PC-3 (cell line): ENCODE data around the gene CEP104. TPM values are rescaled to one million over a fixed set of nuclear protein-coding genes. Genes with fewer than 3 reads are reported as not detected.
A peak's percentile ranks its signal among the peaks of the same experiment; 100 is the strongest.

Experiments used
- ATAC-seq: fragments of 200-7000 bp; cut with Tn5 transposase; 2 replicates; pipeline ENCODE4 v1.9.1; 2020; ENCODE audit warnings: mild to moderate bottlenecking, moderate library complexity
- BruUV-seq: library from RNA; stranded (reverse); fragments of 400-500 nt; replicated peaks from 2 replicates; lab custom pipeline; 2021; lab: Mats Ljungman, UMichigan
- CTCF ChIA-PET: fragments of 300-600 bp; sonication (Branson Sonifier 250); formaldehyde crosslinking; loops from one replicate; lab custom pipeline; 2022; ENCODE audit warnings: antibody characterized with exemption; lab: Charles Lee
- POLR2A ChIA-PET: fragments of 300-600 bp; sonication (Branson Sonifier 250); formaldehyde crosslinking; loops from one replicate; lab custom pipeline; 2022; ENCODE audit warnings: antibody characterized with exemption; ENCODE audit not compliant: unreplicated experiment; lab: Charles Lee
- DNase-seq: peaks from one replicate; pipeline ENCODE4 v3.0.0-alpha.2; 2015
- H2AFZ ChIP-seq: fragments of 300-600 bp; sonication (generic); 2 replicates; pipeline ENCODE4 v1.6.0; 2016; ENCODE audit warnings: antibody characterized with exemption, low read length
- H3F3A ChIP-seq: fragments of 300-600 bp; sonication (generic); one replicate; pipeline ENCODE4 v1.6.0; 2017; ENCODE audit warnings: antibody characterized with exemption, low read length, control low read depth, mild to moderate bottlenecking; ENCODE audit not compliant: unreplicated experiment
- H3K27ac ChIP-seq: fragments of 300-600 bp; sonication (generic); 2 replicates; pipeline ENCODE4 v1.5.1; 2016; ENCODE audit warnings: mild to moderate bottlenecking, low read length
- H3K27me3 ChIP-seq: fragments of 300-600 bp; sonication (generic); 2 replicates; pipeline ENCODE4 v1.6.1; 2016; ENCODE audit warnings: low read length, mixed read lengths
- H3K36me3 ChIP-seq: fragments of 300-600 bp; sonication (generic); 2 replicates; pipeline ENCODE4 v1.6.1; 2016; ENCODE audit warnings: low read depth, mixed run types, low read length, mixed read lengths
- H3K4me1 ChIP-seq: fragments of 300-600 bp; sonication (generic); 2 replicates; pipeline ENCODE4 v1.5.1; 2016; ENCODE audit warnings: low read length; ENCODE audit not compliant: insufficient read depth
- H3K4me2 ChIP-seq: fragments of 300-600 bp; sonication (generic); 2 replicates; pipeline ENCODE4 v1.6.0; 2016; ENCODE audit warnings: low read length
- H3K4me3 ChIP-seq: fragments of 300-600 bp; sonication (generic); 2 replicates; pipeline ENCODE4 v1.5.1; 2016; ENCODE audit warnings: mild to moderate bottlenecking, low read length, mixed read lengths
- H3K79me2 ChIP-seq: fragments of 300-600 bp; sonication (generic); 2 replicates; pipeline ENCODE4 v1.6.1; 2017; ENCODE audit warnings: low read length, mixed read lengths
- H3K9ac ChIP-seq: fragments of 300-600 bp; sonication (generic); 2 replicates; pipeline ENCODE4 v1.6.0; 2016; ENCODE audit warnings: mild to moderate bottlenecking, low read length
- H3K9me2 ChIP-seq: fragments of 300-600 bp; sonication (generic); replicated peaks from 2 replicates; pipeline ENCODE4 v1.6.1; 2016; ENCODE audit warnings: mixed run types, low read length, mixed read lengths
- H3K9me3 ChIP-seq: fragments of 300-600 bp; sonication (generic); 2 replicates; pipeline ENCODE4 v1.6.1; 2016; ENCODE audit warnings: low read length, mixed read lengths
- H4K20me1 ChIP-seq: fragments of 300-600 bp; sonication (generic); 2 replicates; pipeline ENCODE4 v1.6.1; 2016; ENCODE audit warnings: low read length, mixed read lengths
- EZH2 ChIP-seq: fragments of 300-600 bp; sonication (generic); IDR thresholded peaks from one replicate; pipeline ENCODE4 v1.6.1; 2017; ENCODE audit warnings: antibody characterized with exemption, mild to moderate bottlenecking, low read length; ENCODE audit not compliant: unreplicated experiment
- EZH2phosphoT487 ChIP-seq: fragments of 300-600 bp; sonication (generic); IDR thresholded peaks from 2 replicates; pipeline ENCODE4 v1.6.1; 2018; ENCODE audit warnings: mild to moderate bottlenecking, antibody characterized with exemption, low read length, borderline replicate concordance
- intact Hi-C: fragments of 100-400 bp; cut with micrococcal nuclease; formaldehyde crosslinking; loops from 2 replicates; pipeline ENCODE4 v1.9.0; 2023
- total RNA-seq: library from RNA; depleted of rRNA; stranded (reverse); fragments of >200 nt; gene quantifications from 2 replicates; pipeline ENCODE4 v1.2.3, GENCODE V29; 2014
- TF ChIP-seq, protein P1 (sequence below): fragments of 300-600 bp; sonication (generic); conservative IDR thresholded peaks from 2 replicates; pipeline ENCODE4 v1.5.1; 2017; ENCODE audit warnings: antibody characterized with exemption, low read depth, mild to moderate bottlenecking, low read length

Gene CEP104
- total RNA-seq, 1 experiment from 2014 or later, result 64.1 TPM

DNA sequence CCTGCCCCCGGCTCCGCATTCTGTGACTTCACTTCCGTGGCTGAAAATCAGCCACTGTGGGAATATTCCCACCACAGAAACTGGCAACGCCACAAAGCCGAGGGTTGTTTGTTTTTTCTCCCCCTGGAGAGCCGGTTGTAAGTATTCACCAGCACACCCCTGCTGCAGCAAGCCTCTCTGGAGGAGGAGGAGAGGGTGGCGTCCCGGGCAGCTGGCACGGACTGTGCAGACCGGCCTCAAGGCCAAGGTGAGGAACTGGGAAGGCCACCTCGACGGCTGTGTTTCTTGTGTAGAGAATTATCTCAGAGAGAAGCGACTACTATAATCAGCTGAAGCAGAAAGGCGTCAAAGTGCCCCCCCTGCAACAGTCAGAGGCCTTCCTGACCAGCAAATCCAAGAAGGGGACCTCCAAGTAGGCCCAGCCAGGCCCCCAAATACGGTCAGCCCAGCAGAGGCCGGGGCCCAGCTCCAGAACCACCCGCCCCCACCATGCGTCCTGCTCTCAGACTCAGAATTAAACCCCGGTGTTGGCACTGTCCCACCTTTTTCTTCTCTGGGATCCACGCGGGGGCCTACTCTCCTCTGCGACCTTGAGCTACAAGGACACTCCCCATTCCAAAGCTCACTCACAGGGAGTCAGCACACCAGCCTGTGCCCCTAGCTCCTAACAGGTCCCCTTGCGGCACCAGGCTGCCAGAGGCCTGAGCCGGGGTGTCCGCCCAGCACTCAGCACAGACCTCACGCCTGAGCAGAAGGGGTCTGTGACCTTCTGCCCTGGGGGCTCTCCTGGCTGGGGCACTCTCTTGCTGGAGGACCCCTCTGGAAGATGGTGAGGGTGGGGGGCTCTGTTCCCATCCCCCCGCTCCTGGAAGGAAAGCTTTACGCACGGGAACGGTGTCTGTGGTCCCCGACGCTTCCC lies 85.6 kb downstream of the CEP104 start:
- peak overlapping the region; percentile 95 for H2AFZ ChIP-seq
- no peaks in the 10 kb centered on the region for H3K9me2 ChIP-seq
- H3K79me2 ChIP-seq, result no peaks in the 10 kb centered on the region
- H3K27ac ChIP-seq, result no peak overlapping the region
- peak overlapping the region; percentile 54; the same call in 1 of the 2 replicates for H3K9ac ChIP-seq
- ATAC-seq (no peak), DNase-seq (no peak)
- peaks cover 13% of the 10 kb centered on the region; the same call in 1 of the 2 replicates for H3K4me1 ChIP-seq
- CTCF ChIA-PET, result no interaction called here
- peak overlapping the region; percentile 94 for H3K4me2 ChIP-seq
- intact Hi-C loops, result loop anchor here (2.0 kb wide), 1 partner anchor 25 kb away; the partner anchor contains the start of gene LRRC47
- BruUV-seq, result TSS peak; percentile 36
- H3K4me3 ChIP-seq, result peak overlapping the region; percentile 69
- H3K27me3 ChIP-seq, result peaks cover 8% of the 10 kb centered on the region
- no peaks in the 10 kb centered on the region for H3K9me3 ChIP-seq
- POLR2A ChIA-PET, result no interaction called here
- no peaks in the 10 kb centered on the region for H3K36me3 ChIP-seq
- no peaks in the 10 kb centered on the region for H3F3A ChIP-seq
- H4K20me1 ChIP-seq, result no peaks in the 10 kb centered on the region
- TF ChIP-seq EZH2phosphoT487 (no peak), EZH2 (no peak)
- TF ChIP-seq, protein P1, sequence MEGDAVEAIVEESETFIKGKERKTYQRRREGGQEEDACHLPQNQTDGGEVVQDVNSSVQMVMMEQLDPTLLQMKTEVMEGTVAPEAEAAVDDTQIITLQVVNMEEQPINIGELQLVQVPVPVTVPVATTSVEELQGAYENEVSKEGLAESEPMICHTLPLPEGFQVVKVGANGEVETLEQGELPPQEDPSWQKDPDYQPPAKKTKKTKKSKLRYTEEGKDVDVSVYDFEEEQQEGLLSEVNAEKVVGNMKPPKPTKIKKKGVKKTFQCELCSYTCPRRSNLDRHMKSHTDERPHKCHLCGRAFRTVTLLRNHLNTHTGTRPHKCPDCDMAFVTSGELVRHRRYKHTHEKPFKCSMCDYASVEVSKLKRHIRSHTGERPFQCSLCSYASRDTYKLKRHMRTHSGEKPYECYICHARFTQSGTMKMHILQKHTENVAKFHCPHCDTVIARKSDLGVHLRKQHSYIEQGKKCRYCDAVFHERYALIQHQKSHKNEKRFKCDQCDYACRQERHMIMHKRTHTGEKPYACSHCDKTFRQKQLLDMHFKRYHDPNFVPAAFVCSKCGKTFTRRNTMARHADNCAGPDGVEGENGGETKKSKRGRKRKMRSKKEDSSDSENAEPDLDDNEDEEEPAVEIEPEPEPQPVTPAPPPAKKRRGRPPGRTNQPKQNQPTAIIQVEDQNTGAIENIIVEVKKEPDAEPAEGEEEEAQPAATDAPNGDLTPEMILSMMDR, result no peak

DNA sequence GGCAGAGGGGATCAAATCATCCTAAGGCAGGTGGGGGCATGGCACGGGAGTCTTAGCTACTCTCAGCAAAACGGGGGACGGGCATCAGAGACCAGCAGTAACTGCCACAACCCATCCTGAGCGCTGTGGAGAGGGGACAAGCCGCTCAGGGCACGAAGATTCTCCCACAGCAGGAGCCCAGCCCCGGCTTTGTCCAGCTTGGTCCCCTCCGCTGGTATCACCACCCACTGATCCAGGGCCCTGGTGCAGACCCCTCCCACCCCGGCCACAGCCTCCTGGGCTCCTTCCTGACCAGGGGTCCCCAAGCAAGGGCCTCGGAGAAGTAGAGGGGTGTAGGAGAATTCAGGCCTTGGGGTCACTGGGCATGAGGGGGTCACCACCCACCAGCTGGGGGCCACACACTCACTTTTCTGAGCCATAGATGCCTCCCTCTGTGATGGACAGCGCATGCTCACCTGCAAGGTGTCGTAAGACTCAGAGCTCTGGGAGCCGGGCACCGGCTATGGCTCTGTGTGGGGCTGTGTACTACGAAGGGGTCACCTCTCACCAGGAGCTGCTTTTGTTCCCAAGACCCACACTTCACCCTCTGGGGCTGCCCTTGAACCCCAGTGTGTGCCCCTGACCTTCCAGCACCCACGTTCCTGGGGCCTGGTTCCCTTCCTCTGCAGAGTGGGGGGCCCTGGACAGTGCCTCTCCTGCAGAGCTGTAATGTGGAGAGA lies 86.8 kb downstream of the CEP104 start:
- Histone ChIP-seq H3K36me3 (no peaks in the 10 kb centered on the region), H3F3A (no peaks in the 10 kb centered on the region), H2AFZ (no peak overlapping the region), H3K4me1 (peaks cover 13% of the 10 kb centered on the region; the same call in 1 of the 2 replicates), H3K9me3 (no peaks in the 10 kb centered on the region), H3K9me2 (no peaks in the 10 kb centered on the region), H3K9ac (no peak overlapping the region), H3K27me3 (peaks cover 20% of the 10 kb centered on the region), H3K4me2 (no peak overlapping the region), H3K4me3 (no peak overlapping the region), H3K79me2 (no peaks in the 10 kb centered on the region), H3K27ac (no peak overlapping the region), H4K20me1 (no peaks in the 10 kb centered on the region)
- intact Hi-C loops, result no loop called here
- POLR2A ChIA-PET, result no interaction called here
- ATAC-seq (no peak), DNase-seq (no peak)
- CTCF ChIA-PET, result no interaction called here
- TF ChIP-seq EZH2phosphoT487 (no peak), EZH2 (no peak)
- BruUV-seq, result no TSS peak

GRCh38 chr1:3768811-3769390 lies 88.1 kb downstream of the CEP104 start:
- H3K27me3 ChIP-seq, result peaks cover 32% of the 10 kb centered on the region
- H3K4me3 ChIP-seq, result no peak overlapping the region
- no peak overlapping the region for H2AFZ ChIP-seq
- TF ChIP-seq EZH2phosphoT487 (no peak), EZH2 (no peak)
- TF ChIP-seq, protein P1, result no peak
- H3F3A ChIP-seq, result no peaks in the 10 kb centered on the region
- H3K9me2 ChIP-seq, result no peaks in the 10 kb centered on the region
- CTCF ChIA-PET, result no interaction called here
- H3K9me3 ChIP-seq, result no peaks in the 10 kb centered on the region
- POLR2A ChIA-PET, result no interaction called here
- H3K36me3 ChIP-seq, result no peaks in the 10 kb centered on the region
- ATAC-seq (no peak), DNase-seq (no peak)
- H4K20me1 ChIP-seq, result no peaks in the 10 kb centered on the region
- no peak overlapping the region for H3K4me2 ChIP-seq
- H3K27ac ChIP-seq, result no peak overlapping the region
- H3K4me1 ChIP-seq, result peaks cover 13% of the 10 kb centered on the region; the same call in 1 of the 2 replicates
- H3K9ac ChIP-seq, result no peak overlapping the region
- intact Hi-C loops, result no loop called here
- no peaks in the 10 kb centered on the region for H3K79me2 ChIP-seq
- no TSS peak for BruUV-seq
